Endothelial cell of umbilical vein (primary cell): ENCODE results near the gene CASK.

Experiments used
- CTCF ChIP-seq, 2 donors: IDR thresholded peaks; 1 replicate in 1 of 2; 2 replicates in 1 of 2; pipeline ENCODE4 v1.5.1; 2011; ENCODE audit warnings: low read length in 2 of 2, mild to moderate bottlenecking in 2 of 2, moderate library complexity in 2 of 2, control low read depth in 1 of 2, inconsistent platforms in 1 of 2, low read depth in 1 of 2; ENCODE audit not compliant: insufficient read depth in 1 of 2; ENCODE audit errors: extremely low read depth in 1 of 2
- EZH2 ChIP-seq: IDR thresholded peaks from 2 replicates; pipeline ENCODE4 v1.6.1; 2012; ENCODE audit warnings: borderline replicate concordance, low read depth, mild to moderate bottlenecking, moderate library complexity, low read length, inconsistent platforms; ENCODE audit not compliant: severe bottlenecking
- JUN ChIP-seq: IDR thresholded peaks from 2 replicates; pipeline ENCODE4 v1.6.1; 2011; ENCODE audit warnings: borderline replicate concordance, low read depth; ENCODE audit not compliant: insufficient read length, insufficient read depth
- MYC ChIP-seq: IDR thresholded peaks from one replicate; pipeline ENCODE4 v1.6.1; 2011; ENCODE audit warnings: mild to moderate bottlenecking, low read depth, low read length
- POLR2A ChIP-seq: IDR thresholded peaks from 2 replicates; pipeline ENCODE4 v1.6.1; 2012; ENCODE audit warnings: low read depth, mild to moderate bottlenecking, control low read depth, low read length

GRCh38 chrX:41599507-41599906 lies 323.8 kb downstream of the CASK start:
- TF ChIP-seq POLR2A, result no peak
- no peak for TF ChIP-seq MYC
- TF ChIP-seq CTCF (IDR thresholded peaks at IDR 0.05; ENCODE audit: extremely low read depth in 1 of 2, insufficient read depth in 1 of 2, low read depth in 1 of 2, low read length in 2 of 2), result no peak
- TF ChIP-seq JUN, result no peak
- no peak for TF ChIP-seq EZH2
